Esophagus squamous epithelium (tissue), 5 donors: Measurements from ENCODE around the gene OTUD1. TPM values are rescaled to one million over a fixed set of nuclear protein-coding genes. Genes with fewer than 3 reads are reported as not detected.

Experiments
- DNase-seq: peaks from one replicate; lab custom pipeline; 2025; lab: John Stamatoyannopoulos, UW
- H3K27ac ChIP-seq, 4 donors: fragments of 200-600 bp; sonication (generic); one replicate each; pipeline ENCODE4 v1.5.1; 2016 to 2019; ENCODE audit warnings: mild to moderate bottlenecking in 1 of 4
- H3K27me3 ChIP-seq, 4 donors: fragments of 200-600 bp; sonication (generic); 1 replicate in 3 of 4; 2 replicates in 1 of 4; pipeline versions ENCODE4 v1.5.1 to v1.6.0; 2017 to 2021; ENCODE audit warnings: antibody characterized with exemption in 1 of 4
- H3K36me3 ChIP-seq, 3 donors: fragments of 200-600 bp; sonication (generic); one replicate each; pipeline ENCODE4 v1.5.1; 2016 to 2019
- H3K4me1 ChIP-seq, 3 donors: fragments of 200-600 bp; sonication (generic); one replicate each; pipeline ENCODE4 v1.5.1; 2017 to 2019
- H3K4me3 ChIP-seq, 4 donors: fragments of 200-600 bp; sonication (generic); 1 replicate in 3 of 4; 2 replicates in 1 of 4; pipeline ENCODE4 v1.5.1; 2016 to 2019; ENCODE audit warnings: mild to moderate bottlenecking in 2 of 4, moderate library complexity in 1 of 4
- H3K9me3 ChIP-seq, 3 donors: fragments of 200-600 bp; sonication (generic); one replicate each; pipeline ENCODE4 v1.5.1; 2016 to 2019
- POLR2A ChIP-seq, 4 donors: fragments of 450-650 bp; IDR thresholded peaks; one replicate each; pipeline ENCODE4 v1.6.1; 2017; ENCODE audit warnings: antibody characterized with exemption in 4 of 4, mild to moderate bottlenecking in 4 of 4, moderate library complexity in 3 of 4
- WGBS, 2 donors: methylation state at CpG; one replicate each; pipeline ENCODE4 v1.1.5; 2018; 5-methylcytosine and 5-hydroxymethylcytosine counted together
- intact Hi-C: fragments of 100-400 bp; cut with DNase I; formaldehyde crosslinking; loops from one replicate; pipeline ENCODE4 v1.15.0; 2022
- small RNA-seq, 4 donors: library from RNA; depleted of rRNA; stranded (forward); fragments of <200 nt; gene quantifications; one replicate each; pipeline ENCODE3, GENCODE V24; 2016
- total RNA-seq, 4 donors: library from RNA; depleted of rRNA; stranded (reverse); fragments of >200 nt; gene quantifications; one replicate each; pipeline ENCODE4 v1.1.0, GENCODE V29; 2016
- TF ChIP-seq, protein P1 (sequence below), 6 experiments: fragments of 450-650 bp in 4 of 6; fragments of 200-600 bp in 2 of 6; sonication (generic) in 2 of 6; IDR thresholded peaks; one replicate each; pipeline ENCODE4 v1.5.1; 2016 to 2019; ENCODE audit warnings: antibody characterized with exemption in 6 of 6, mild to moderate bottlenecking in 4 of 6, moderate library complexity in 4 of 6
- donor health status: DM: yes; HTN: yes; CAD: no.

OTUD1 gene
- total RNA-seq, 4 donors from 2014 or later: 4.3 to 10.1 (median 6.4) TPM

DNA sequence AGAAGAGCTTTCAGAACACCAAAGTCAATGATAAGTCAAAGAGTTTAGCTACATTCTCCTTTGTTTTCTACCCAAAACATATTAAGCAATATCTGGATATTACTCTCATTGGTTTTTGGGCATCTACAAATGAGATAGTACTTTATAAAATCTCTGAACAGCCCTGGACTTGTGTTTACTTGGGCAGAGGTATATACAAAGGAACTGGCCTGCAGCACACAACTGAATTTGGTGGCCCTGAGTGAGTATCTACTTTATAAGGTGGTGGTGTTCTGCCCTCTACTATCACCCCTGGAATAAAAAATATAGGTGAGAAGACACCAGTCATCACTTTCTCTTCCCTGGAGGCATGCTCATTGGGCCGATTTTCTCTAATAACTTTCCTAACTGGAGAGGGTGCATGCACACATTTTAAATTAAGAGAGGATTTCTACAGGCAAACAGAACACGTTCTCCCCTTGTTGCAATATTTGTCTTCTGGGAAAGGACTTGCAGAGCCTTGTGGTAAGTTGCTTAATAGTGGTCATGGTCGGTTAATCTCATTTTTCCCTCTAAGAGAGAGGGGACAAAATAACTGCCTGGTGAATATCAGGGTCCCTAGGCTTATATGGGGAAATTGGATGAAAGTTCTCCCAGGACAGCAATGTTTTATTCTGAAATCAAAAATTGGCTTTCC is 41.1 kb downstream of the OTUD1 start:
- no peak for DNase-seq
- no peaks in the 10 kb centered on the region for H3K4me1 ChIP-seq
- intact Hi-C loops: no loop called here
- 38 to 51% methylated on average over 3 of the region's 3 CpGs for WGBS, 2 donors
- no peaks in the 10 kb centered on the region for H3K36me3 ChIP-seq
- H3K27me3 ChIP-seq: no peaks in the 10 kb centered on the region
- no peaks in the 10 kb centered on the region for H3K9me3 ChIP-seq
- no peak overlapping the region for H3K27ac ChIP-seq
- no peak overlapping the region for H3K4me3 ChIP-seq
- TF ChIP-seq, protein P1, sequence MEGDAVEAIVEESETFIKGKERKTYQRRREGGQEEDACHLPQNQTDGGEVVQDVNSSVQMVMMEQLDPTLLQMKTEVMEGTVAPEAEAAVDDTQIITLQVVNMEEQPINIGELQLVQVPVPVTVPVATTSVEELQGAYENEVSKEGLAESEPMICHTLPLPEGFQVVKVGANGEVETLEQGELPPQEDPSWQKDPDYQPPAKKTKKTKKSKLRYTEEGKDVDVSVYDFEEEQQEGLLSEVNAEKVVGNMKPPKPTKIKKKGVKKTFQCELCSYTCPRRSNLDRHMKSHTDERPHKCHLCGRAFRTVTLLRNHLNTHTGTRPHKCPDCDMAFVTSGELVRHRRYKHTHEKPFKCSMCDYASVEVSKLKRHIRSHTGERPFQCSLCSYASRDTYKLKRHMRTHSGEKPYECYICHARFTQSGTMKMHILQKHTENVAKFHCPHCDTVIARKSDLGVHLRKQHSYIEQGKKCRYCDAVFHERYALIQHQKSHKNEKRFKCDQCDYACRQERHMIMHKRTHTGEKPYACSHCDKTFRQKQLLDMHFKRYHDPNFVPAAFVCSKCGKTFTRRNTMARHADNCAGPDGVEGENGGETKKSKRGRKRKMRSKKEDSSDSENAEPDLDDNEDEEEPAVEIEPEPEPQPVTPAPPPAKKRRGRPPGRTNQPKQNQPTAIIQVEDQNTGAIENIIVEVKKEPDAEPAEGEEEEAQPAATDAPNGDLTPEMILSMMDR (IDR thresholded peaks at IDR 0.05): no peak
- no peak for TF ChIP-seq POLR2A (IDR thresholded peaks at IDR 0.05)

- 74 to 78% methylated on average over 3 of the region's 3 CpGs for WGBS, 2 donors
- Histone ChIP-seq H3K4me1 (no peaks in the 10 kb centered on the region), H3K36me3 (no peaks in the 10 kb centered on the region), H3K4me3 (no peak overlapping the region), H3K27me3 (no peaks in the 10 kb centered on the region), H3K9me3 (no peaks in the 10 kb centered on the region), H3K27ac (no peak overlapping the region)
- no peak for TF ChIP-seq POLR2A (IDR thresholded peaks at IDR 0.05)
- TF ChIP-seq, protein P1 (IDR thresholded peaks at IDR 0.05): no peak
- no peak for DNase-seq
- intact Hi-C loops: no loop called here
These were observed 42.6 kb downstream of the OTUD1 start for GRCh38 chr10:23481363-23481961.

DNA sequence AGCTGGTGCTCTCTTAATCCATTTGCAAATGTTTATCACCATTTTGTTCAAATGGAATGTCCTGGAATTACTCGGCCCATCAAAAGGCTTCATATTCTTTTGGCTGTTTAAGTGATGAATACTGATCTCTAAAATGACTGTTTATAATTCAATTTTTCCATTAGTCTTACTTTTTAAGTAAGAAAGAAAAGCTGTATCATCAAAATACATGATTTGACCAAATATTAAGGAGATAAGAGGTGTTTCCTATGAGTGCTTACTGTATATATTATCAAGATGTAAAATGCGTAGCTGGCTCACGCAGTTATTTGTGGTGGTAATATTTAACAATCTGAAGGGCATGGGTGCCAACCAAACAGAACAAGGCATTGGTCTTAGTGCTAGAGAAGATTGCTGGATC is 51.2 kb downstream of the OTUD1 start:
- no peak overlapping the region for H3K27ac ChIP-seq
- DNase-seq: no peak
- H3K9me3 ChIP-seq: no peaks in the 10 kb centered on the region
- no peaks in the 10 kb centered on the region for H3K36me3 ChIP-seq
- H3K4me3 ChIP-seq: no peak overlapping the region
- 78 to 87% methylated on average over 3 of the region's 3 CpGs for WGBS, 2 donors
- no peaks in the 10 kb centered on the region for H3K27me3 ChIP-seq
- no peak for TF ChIP-seq POLR2A (IDR thresholded peaks at IDR 0.05)
- TF ChIP-seq, protein P1 (IDR thresholded peaks at IDR 0.05): no peak
- H3K4me1 ChIP-seq: no peaks in the 10 kb centered on the region
- intact Hi-C loops: no loop called here

Small RNAs within 50 kb of the gene (small RNA-seq; reads per million reads assigned to genes)
- gene MIR1254-2: 0 reads per million in 4 donors

Other genes starting within 250 kb of the OTUD1 start
- not detected for gene PTF1A, start 246.8 kb upstream of the OTUD1 start, total RNA-seq
- under 1 TPM in 2 of 4 donors, not detected in 2; 0.18 to 0.27 TPM for gene C10orf67, start 94.3 kb upstream of the OTUD1 start, total RNA-seq